ENCODE measurements around the gene JAGN1. TPM values are rescaled to one million over a fixed set of nuclear protein-coding genes. Genes with fewer than 3 reads are reported as not detected.

Gene JAGN1
- total and polyA plus RNA-seq, 2 donors from 2014 or later, result 30.3 to 55.3 TPM

- no peak overlapping the region for H3K27ac ChIP-seq (ENCODE audit: low read depth in 2 of 2, low read length in 2 of 2)
- no peaks in the 10 kb centered on the region for H3K27me3 ChIP-seq (ENCODE audit: control insufficient read depth, insufficient read depth, low read length)
- no peak for DNase-seq
- no peak for TF ChIP-seq CTCF (IDR thresholded peaks at IDR 0.05; ENCODE audit: borderline replicate concordance, extremely low read depth, insufficient read depth)
- FAIRE-seq, result no peak
- no peak overlapping the region for H3K9ac ChIP-seq (ENCODE audit: low read length in 3 of 3)
- peaks cover 0 to 12% (median 8%) of the 10 kb centered on the region in 3 donors for H3K4me1 ChIP-seq (ENCODE audit: control insufficient read depth in 2 of 3, insufficient read depth in 2 of 3, low read depth in 1 of 3, low read length in 3 of 3)
- H3K36me3 ChIP-seq (ENCODE audit: control insufficient read depth in 2 of 3, insufficient read depth in 3 of 3, low read length in 3 of 3), result no peaks in the 10 kb centered on the region
- intact Hi-C loops (cut with DNase I), result no loop called here
- H3K9me3 ChIP-seq (ENCODE audit: control insufficient read depth in 2 of 3, insufficient read depth in 1 of 3, low read length in 3 of 3), result no peaks in the 10 kb centered on the region
- no peak overlapping the region for H3K4me3 ChIP-seq (ENCODE audit: low read length in 3 of 3)
Observed at GRCh38 chr3:9909221-9910013, 19.0 kb downstream of the JAGN1 start.

- peaks cover 0 to 25% (median 12%) of the 10 kb centered on the region in 3 donors for H3K4me1 ChIP-seq (ENCODE audit: control insufficient read depth in 2 of 3, insufficient read depth in 2 of 3, low read depth in 1 of 3, low read length in 3 of 3)
- DNase-seq (no peak), FAIRE-seq (no peak)
- H3K9ac ChIP-seq (ENCODE audit: low read length in 3 of 3), result no peak overlapping the region
- intact Hi-C loops (cut with DNase I), result no loop called here
- no peak overlapping the region for H3K27ac ChIP-seq (ENCODE audit: low read depth in 2 of 2, low read length in 2 of 2)
- no peaks in the 10 kb centered on the region for H3K27me3 ChIP-seq (ENCODE audit: control insufficient read depth, insufficient read depth, low read length)
- H3K36me3 ChIP-seq (ENCODE audit: control insufficient read depth in 2 of 3, insufficient read depth in 3 of 3, low read length in 3 of 3), result no peaks in the 10 kb centered on the region
- TF ChIP-seq CTCF (IDR thresholded peaks at IDR 0.05; ENCODE audit: borderline replicate concordance, extremely low read depth, insufficient read depth), result no peak
- H3K9me3 ChIP-seq (ENCODE audit: control insufficient read depth in 2 of 3, insufficient read depth in 1 of 3, low read length in 3 of 3), result no peaks in the 10 kb centered on the region
- H3K4me3 ChIP-seq (ENCODE audit: low read length in 3 of 3), result no peak overlapping the region
Observed at GRCh38 chr3:9911863-9912262, 21.5 kb downstream of the JAGN1 start.

GRCh38 chr3:9912294-9912935, 22.0 kb downstream of the JAGN1 start:
- H3K4me1 ChIP-seq (ENCODE audit: control insufficient read depth in 2 of 3, insufficient read depth in 2 of 3, low read depth in 1 of 3, low read length in 3 of 3), result peaks cover 0 to 28% (median 12%) of the 10 kb centered on the region in 3 donors
- DNase-seq, result no peak
- H3K27ac ChIP-seq (ENCODE audit: low read depth in 2 of 2, low read length in 2 of 2), result no peak overlapping the region
- no peak for FAIRE-seq
- H3K36me3 ChIP-seq (ENCODE audit: control insufficient read depth in 2 of 3, insufficient read depth in 3 of 3, low read length in 3 of 3), result no peaks in the 10 kb centered on the region
- H3K27me3 ChIP-seq (ENCODE audit: control insufficient read depth, insufficient read depth, low read length), result no peaks in the 10 kb centered on the region
- H3K9ac ChIP-seq (ENCODE audit: low read length in 3 of 3), result no peak overlapping the region
- H3K9me3 ChIP-seq (ENCODE audit: control insufficient read depth in 2 of 3, insufficient read depth in 1 of 3, low read length in 3 of 3), result no peaks in the 10 kb centered on the region
- no peak overlapping the region for H3K4me3 ChIP-seq (ENCODE audit: low read length in 3 of 3)
- intact Hi-C loops (cut with DNase I), result no loop called here
- TF ChIP-seq CTCF (IDR thresholded peaks at IDR 0.05; ENCODE audit: borderline replicate concordance, extremely low read depth, insufficient read depth), result no peak
